Measurements from ENCODE around the gene CTXND1.
A peak's percentile ranks its signal among the peaks of the same experiment; 100 is the strongest.

The CTXND1 gene

DNA sequence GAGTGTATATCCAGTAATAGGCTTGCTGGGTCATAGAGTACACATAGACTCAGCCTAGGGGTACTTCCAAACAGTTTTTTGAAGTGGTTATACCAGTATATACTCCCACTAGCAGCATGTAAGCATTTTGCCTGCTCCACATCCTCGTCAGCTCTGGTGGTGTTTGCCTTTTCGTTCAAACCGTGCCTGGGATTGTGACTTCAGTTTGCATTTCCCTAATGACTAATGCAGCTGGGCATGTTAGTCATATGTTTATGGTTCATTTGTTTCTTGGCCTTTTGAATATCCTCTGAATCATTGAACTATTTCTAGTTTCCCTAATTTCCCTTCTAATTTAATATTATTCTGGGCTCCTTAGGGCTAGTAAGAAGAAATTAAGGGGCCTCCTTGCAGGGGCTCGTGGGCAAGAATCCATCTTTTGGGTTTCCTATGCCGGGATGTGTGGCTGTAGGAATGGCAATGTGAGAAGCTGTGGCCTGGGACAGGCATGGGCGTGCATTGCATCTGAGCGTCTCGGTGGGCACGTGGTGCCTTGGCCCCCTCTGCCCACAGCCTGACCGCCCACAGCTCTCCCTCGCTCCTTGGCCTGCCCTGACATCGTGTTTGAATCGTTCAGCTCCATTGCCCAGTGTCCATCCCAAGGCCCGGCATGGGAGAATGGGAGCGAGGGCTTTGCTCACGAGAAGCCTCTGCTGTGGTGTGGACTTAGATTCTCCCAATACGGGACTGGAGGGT, 72.8 kb downstream of the CTXND1 start:
- DNase-seq, result no peak

- DNase-seq, result no peak
Observed at GRCh38 chr15:80177156-80177555, 74.9 kb downstream of the CTXND1 start.

GRCh38 chr15:80176443-80176842, 75.6 kb downstream of the CTXND1 start:
- no peak for DNase-seq

- no peak for DNase-seq
Observed at GRCh38 chr15:80175436-80175835, 76.6 kb downstream of the CTXND1 start.

GRCh38 chr15:80174017-80174746, 77.8 kb downstream of the CTXND1 start:
- no peak for DNase-seq

GRCh38 chr15:80173022-80173759, 78.8 kb downstream of the CTXND1 start:
- peak; percentile 1 for DNase-seq

DNA sequence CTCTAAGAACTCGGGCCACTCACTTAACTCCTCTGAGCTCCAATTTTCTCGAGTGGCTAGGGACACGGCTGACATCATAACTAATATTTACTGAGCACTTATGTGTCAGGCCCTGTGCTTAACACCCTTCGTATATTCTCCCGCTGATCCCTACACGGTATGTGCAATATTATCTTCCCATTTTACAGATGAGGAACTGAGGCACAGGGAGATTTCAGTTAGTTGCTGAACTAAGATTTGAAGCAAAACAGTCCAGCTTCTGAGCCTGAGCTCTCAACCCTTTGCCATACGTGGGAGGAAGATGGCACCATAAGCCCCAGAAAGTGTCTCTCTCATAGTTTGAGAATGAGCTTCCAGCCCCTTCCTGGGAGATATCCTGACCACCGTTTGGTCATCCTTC, 79.6 kb downstream of the CTXND1 start:
- DNase-seq, result no peak

DNA sequence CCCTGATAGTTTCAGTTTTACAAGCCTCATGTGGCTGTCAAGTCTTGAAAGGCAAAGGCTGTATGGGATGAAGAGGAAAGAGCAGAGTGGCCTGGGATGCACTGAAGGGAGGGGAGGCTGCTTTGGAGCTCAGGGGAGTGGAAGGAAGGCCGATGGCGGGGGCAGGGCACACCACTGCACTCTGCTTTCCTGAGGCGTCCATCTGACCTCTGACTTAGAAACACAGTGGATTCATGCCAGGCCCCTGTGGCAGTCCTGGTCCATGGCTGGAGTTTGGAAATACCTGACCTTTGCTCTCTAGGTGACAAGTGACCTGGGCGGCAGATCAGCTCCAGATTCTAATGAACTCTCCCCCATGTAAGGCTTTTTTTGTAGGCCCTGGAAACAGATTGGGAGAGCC, 80.2 kb downstream of the CTXND1 start:
- no peak for DNase-seq

DNA sequence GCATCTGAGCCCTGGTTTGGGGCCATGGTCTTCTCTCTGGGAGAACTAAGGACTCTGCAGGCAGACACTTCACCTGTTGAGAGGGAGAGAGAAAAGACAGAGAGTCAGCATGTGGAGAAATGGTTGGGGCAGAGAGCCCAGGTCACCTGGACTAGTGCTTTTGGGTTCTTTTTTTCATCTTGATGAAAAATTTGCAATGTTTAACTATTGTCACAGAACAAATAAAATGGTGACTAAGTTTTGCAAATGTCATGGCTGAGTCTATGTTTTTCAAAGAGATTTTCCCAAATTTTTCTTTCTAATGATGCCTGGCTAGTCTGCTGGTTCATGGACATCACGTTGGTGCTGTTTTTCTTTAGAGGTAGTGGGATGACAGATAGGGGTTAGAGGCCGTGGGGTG, 81.4 kb downstream of the CTXND1 start:
- no peak for DNase-seq

- no peak for DNase-seq
Observed at GRCh38 chr15:80169768-80170357, 82.2 kb downstream of the CTXND1 start.

- no peak for DNase-seq
Observed at GRCh38 chr15:80168421-80168820, 83.6 kb downstream of the CTXND1 start.

DNA sequence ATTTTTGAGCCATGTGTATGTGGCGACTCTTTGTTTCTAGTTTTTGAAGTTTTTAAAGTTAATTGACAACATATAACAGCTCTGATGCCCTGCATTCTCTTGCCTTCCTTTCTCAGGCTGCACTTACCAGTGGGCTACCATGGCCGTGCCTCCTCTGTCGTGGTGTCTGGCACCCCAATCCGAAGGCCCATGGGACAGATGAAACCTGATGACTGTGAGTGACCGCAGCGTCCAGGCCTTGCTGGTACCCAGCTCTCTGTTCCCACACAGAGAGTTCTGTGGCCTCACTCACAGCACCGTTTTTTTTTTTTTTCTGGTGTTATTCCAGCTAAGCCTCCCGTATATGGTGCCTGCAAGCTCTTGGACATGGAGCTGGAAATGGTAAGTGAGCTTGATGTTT, 84.1 kb downstream of the CTXND1 start:
- DNase-seq, result no peak

GRCh38 chr15:80163897-80164296, 88.1 kb downstream of the CTXND1 start:
- no peak for DNase-seq

- no peak for DNase-seq
Observed at GRCh38 chr15:80163217-80163616, 88.8 kb downstream of the CTXND1 start.

DNA sequence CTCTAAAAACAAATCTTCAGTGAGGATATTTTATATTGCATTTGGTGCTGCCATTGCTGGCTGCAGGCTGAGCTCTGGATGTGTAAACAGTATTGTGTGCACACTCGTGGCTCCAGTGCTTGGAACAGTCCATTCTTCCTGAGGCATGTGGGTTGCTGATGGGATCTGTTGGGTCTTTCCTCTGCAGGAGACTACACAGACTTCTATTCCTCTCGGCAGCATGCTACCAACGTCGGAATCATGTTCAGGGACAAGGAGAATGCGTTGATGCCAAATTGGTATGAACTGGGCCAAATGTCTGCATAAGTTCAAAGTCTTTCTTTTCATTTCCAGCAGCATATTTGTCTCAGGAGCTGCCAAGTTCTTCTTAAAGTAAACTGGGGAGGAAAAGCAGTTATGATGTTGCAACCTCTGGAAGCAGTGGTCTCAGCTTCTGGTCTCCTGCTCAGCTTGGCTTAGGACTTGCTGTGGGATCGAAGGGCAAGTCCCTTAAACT, 89.9 kb downstream of the CTXND1 start:
- no peak for DNase-seq

DNA sequence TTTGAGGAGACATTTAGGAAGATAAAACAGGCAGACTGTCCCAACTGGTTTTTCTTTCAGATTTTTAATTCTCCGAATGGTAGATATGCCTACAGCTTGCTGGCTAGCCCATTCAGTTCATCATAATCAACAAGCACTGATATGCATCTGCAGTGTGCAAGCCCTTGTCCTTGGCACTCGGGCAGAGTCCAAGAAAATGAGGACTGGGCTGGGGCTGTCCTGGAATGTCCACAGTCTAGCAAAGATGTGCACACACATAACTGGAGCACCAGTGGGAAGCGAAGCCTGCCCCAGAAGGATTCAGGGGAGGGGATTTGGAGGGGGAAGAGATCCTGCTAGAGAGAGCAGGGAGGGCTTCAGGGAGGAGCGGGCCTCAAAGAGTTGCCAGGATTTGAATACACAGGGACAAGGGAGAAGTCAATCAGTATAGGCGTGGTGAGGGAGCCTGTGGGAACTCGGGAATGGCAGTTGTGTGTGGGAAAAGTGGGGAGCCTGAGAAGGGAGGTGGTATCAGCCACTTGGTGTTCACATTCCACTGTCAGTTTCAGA, 90.5 kb downstream of the CTXND1 start:
- DNase-seq, result no peak

- no peak for DNase-seq
Observed at GRCh38 chr15:80160570-80161156, 91.3 kb downstream of the CTXND1 start.

DNA sequence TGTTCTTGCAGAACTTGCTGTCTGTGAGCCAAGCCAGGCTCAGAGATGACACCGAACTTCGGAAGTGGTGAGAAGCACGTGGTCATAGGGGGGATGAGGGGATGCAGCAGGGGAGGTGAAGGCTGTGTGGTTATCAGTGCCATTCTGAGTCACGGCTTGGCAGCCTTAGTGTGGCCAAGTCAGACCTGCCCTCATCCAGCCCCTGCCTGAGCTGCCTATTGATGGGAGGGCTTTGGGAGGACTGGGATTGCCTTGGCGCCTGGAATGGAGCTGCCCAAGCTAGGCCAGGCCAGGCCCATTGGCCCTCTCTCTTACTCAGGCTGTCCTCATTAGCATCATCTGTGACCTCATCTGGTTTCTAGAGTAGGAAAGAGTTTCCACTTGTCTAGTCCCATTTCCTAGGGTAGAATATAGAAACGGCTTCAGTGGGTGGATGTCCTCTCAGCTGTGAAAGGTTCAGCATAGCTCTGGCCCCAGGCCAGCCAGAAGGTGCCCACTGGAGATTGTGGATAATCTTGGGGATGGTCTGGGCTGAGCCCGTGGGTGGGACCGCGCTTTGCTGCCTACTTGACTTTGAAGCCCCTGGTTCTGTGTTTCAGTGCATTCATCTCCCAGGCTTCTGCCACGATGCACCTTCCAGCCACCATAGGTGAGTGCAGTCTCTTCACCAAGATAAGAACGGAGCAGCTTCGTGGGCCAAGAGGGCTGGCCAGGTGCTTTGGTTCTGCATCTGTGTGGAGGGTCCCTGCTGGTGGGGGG, 92.0 kb downstream of the CTXND1 start:
- no peak for DNase-seq

GRCh38 chr15:80159301-80159700, 92.7 kb downstream of the CTXND1 start:
- no peak for DNase-seq

DNA sequence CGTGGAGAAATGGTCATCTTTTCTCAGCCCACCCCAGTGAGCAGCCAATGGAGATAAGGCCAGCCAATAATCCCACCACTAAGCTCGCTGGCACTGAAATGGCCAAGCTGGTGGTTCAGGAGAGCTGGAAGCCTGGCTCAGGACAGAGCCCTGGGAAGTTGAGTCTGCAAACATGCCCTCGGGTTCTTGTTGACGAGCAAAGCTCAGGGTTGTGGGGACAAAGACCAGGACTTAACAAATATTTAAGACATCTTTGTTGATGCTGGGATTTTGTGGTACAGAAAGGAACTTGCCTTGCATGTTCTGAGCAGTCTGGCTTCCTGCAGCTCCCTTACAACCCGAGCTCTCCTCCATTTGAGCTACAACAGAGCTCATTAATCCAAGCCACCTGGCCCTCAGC, 94.8 kb downstream of the CTXND1 start:
- no peak for DNase-seq

- DNase-seq, result no peak
Observed at GRCh38 chr15:80156176-80156720, 95.8 kb downstream of the CTXND1 start.
